MG63 (cell line): ENCODE measurements around the gene DTL. TPM values are rescaled to one million over a fixed set of nuclear protein-coding genes. Genes with fewer than 3 reads are reported as not detected.
"Not testable (repeated sequence)": the region's sequence is repeated elsewhere in the genome, so short reads cannot be mapped to it uniquely, and the experiment has no call there.

Source experiments
- DNase-seq: peaks from one replicate; pipeline ENCODE4 v3.0.0-alpha.2; 2020
- H3K27me3 ChIP-seq: fragments of 250-450 bp; sonication (Bioruptor Pico); 2 replicates; pipeline ENCODE4 v1.5.1; 2020; ENCODE audit warnings: mild to moderate bottlenecking, moderate library complexity
- H3K36me3 ChIP-seq: fragments of 250-450 bp; sonication (Bioruptor Pico); 2 replicates; pipeline ENCODE4 v1.5.1; 2020; ENCODE audit warnings: mild to moderate bottlenecking, moderate library complexity
- H3K4me3 ChIP-seq: fragments of 250-450 bp; sonication (Bioruptor Pico); 2 replicates; pipeline ENCODE4 v1.5.1; 2020; ENCODE audit warnings: mild to moderate bottlenecking, moderate library complexity
- H3K9me3 ChIP-seq: fragments of 250-450 bp; sonication (Bioruptor Pico); 2 replicates; pipeline ENCODE4 v1.5.1; 2020; ENCODE audit warnings: mild to moderate bottlenecking, moderate library complexity
- total RNA-seq: library from RNA; depleted of rRNA; stranded (reverse); fragments of >200 nt; shearing (Covaris generic); gene quantifications from 2 replicates; pipeline ENCODE4 v1.2.3, GENCODE V29; 2014; ENCODE audit warnings: low replicate concordance

DTL gene
- total RNA-seq, 1 experiment from 2014 or later, result 35.1 TPM

GRCh38 chr1:212027727-212028126 is 7.8 kb upstream of the DTL start:
- H3K9me3 ChIP-seq, H3K4me3 ChIP-seq, H3K27me3 ChIP-seq: not testable (repeated sequence)
- peaks cover 29% of the 10 kb centered on the region for H3K36me3 ChIP-seq
- peak; percentile 31 for DNase-seq

GRCh38 chr1:212030936-212031528 is 4.5 kb upstream of the DTL start:
- Histone ChIP-seq H3K4me3 (no peak overlapping the region), H3K27me3 (no peaks in the 10 kb centered on the region), H3K36me3 (peaks cover 20% of the 10 kb centered on the region), H3K9me3 (no peaks in the 10 kb centered on the region)
- peak; percentile 46 for DNase-seq

GRCh38 chr1:212034516-212035122 is 929 bp upstream of the DTL start:
- Histone ChIP-seq H3K27me3 (no peaks in the 10 kb centered on the region), H3K36me3 (peaks cover 31% of the 10 kb centered on the region), H3K9me3 (no peaks in the 10 kb centered on the region), H3K4me3 (peak overlapping the region; percentile 80)
- DNase-seq, result peak; percentile 8

GRCh38 chr1:212035835-212036605 is 472 bp downstream of the DTL start:
- no peak for DNase-seq
- Histone ChIP-seq H3K27me3 (no peaks in the 10 kb centered on the region), H3K4me3 (peak overlapping the region; percentile 80), H3K9me3 (no peaks in the 10 kb centered on the region), H3K36me3 (peaks cover 40% of the 10 kb centered on the region)

- DNase-seq, result no peak
- Histone ChIP-seq H3K9me3 (no peaks in the 10 kb centered on the region), H3K27me3 (no peaks in the 10 kb centered on the region), H3K4me3 (peak overlapping the region; percentile 80), H3K36me3 (peaks cover 43% of the 10 kb centered on the region)
Observed at GRCh38 chr1:212037900-212038299, 2.4 kb downstream of the DTL start.

GRCh38 chr1:212039622-212040021 is 4.1 kb downstream of the DTL start:
- Histone ChIP-seq H3K9me3 (no peaks in the 10 kb centered on the region), H3K27me3 (no peaks in the 10 kb centered on the region), H3K36me3 (peaks cover 49% of the 10 kb centered on the region), H3K4me3 (no peak overlapping the region)
- DNase-seq, result no peak

GRCh38 chr1:212040629-212041412 is 5.3 kb downstream of the DTL start:
- DNase-seq, result no peak
- Histone ChIP-seq H3K27me3 (no peaks in the 10 kb centered on the region), H3K36me3 (peaks cover 61% of the 10 kb centered on the region), H3K4me3 (no peak overlapping the region), H3K9me3 (no peaks in the 10 kb centered on the region)

GRCh38 chr1:212042436-212042835 is 6.9 kb downstream of the DTL start:
- H3K36me3 ChIP-seq, result peaks cover 68% of the 10 kb centered on the region
- no peaks in the 10 kb centered on the region for H3K27me3 ChIP-seq
- no peak for DNase-seq
- H3K4me3 ChIP-seq, result no peak overlapping the region
- no peaks in the 10 kb centered on the region for H3K9me3 ChIP-seq

- no peaks in the 10 kb centered on the region for H3K9me3 ChIP-seq
- peaks cover 75% of the 10 kb centered on the region for H3K36me3 ChIP-seq
- no peak for DNase-seq
- H3K27me3 ChIP-seq, result no peaks in the 10 kb centered on the region
- no peak overlapping the region for H3K4me3 ChIP-seq
Observed at GRCh38 chr1:212044851-212045250, 9.3 kb downstream of the DTL start.

GRCh38 chr1:212045981-212046380 is 10.4 kb downstream of the DTL start:
- Histone ChIP-seq H3K36me3 (peaks cover 80% of the 10 kb centered on the region), H3K9me3 (no peaks in the 10 kb centered on the region), H3K4me3 (no peak overlapping the region), H3K27me3 (no peaks in the 10 kb centered on the region)
- DNase-seq, result no peak

GRCh38 chr1:212053993-212054392 is 18.4 kb downstream of the DTL start:
- DNase-seq, result no peak
- Histone ChIP-seq H3K9me3 (peaks cover 17% of the 10 kb centered on the region), H3K27me3 (no peaks in the 10 kb centered on the region), H3K4me3 (no peak overlapping the region), H3K36me3 (peaks cover 92% of the 10 kb centered on the region)

- no peak for DNase-seq
- no peaks in the 10 kb centered on the region for H3K27me3 ChIP-seq
- peaks cover 80% of the 10 kb centered on the region for H3K36me3 ChIP-seq
- peaks cover 17% of the 10 kb centered on the region for H3K9me3 ChIP-seq
- no peak overlapping the region for H3K4me3 ChIP-seq
Observed at GRCh38 chr1:212055333-212055732, 19.8 kb downstream of the DTL start.

- peaks cover 13% of the 10 kb centered on the region for H3K9me3 ChIP-seq
- DNase-seq, result no peak
- H3K36me3 ChIP-seq, result peaks cover 50% of the 10 kb centered on the region
Observed at GRCh38 chr1:212060632-212061472, 25.3 kb downstream of the DTL start.

GRCh38 chr1:212062832-212063438 is 27.4 kb downstream of the DTL start:
- Histone ChIP-seq H3K9me3 (peaks cover 9% of the 10 kb centered on the region), H3K36me3 (peaks cover 45% of the 10 kb centered on the region), H3K27me3 (no peaks in the 10 kb centered on the region), H3K4me3 (no peak overlapping the region)
- no peak for DNase-seq

More at GRCh38 chr1:212060632-212061472, 25.3 kb downstream of the DTL start:
- no peaks in the 10 kb centered on the region for H3K27me3 ChIP-seq
- H3K4me3 ChIP-seq, result no peak overlapping the region

- Histone ChIP-seq H3K4me3 (no peak overlapping the region), H3K36me3 (peaks cover 60% of the 10 kb centered on the region), H3K9me3 (no peaks in the 10 kb centered on the region), H3K27me3 (no peaks in the 10 kb centered on the region)
- no peak for DNase-seq
Observed at GRCh38 chr1:212067787-212068186, 32.2 kb downstream of the DTL start.
